BJ (cell line): ENCODE data around the gene RPS10. TPM values are rescaled to one million over a fixed set of nuclear protein-coding genes. Genes with fewer than 3 reads are reported as not detected.

ENCODE experiments used
- CTCF ChIA-PET: fragments of 350-600 bp; formaldehyde crosslinking; extraction: SDS; loops from one replicate; lab custom pipeline; 2021; ENCODE audit warnings: antibody characterized with exemption, inconsistent platforms; lab: Yijun Ruan, JAX
- POLR2A ChIA-PET: fragments of 300-600 bp; sonication (Branson Sonifier 250); formaldehyde crosslinking; extraction: SDS; loops from one replicate; lab custom pipeline; 2021; ENCODE audit warnings: antibody characterized with exemption; lab: Charles Lee
- DNase-seq: peaks from one replicate; pipeline ENCODE4 v3.0.0-alpha.2; 2011; ENCODE audit warnings: low read depth
- H3K27me3 ChIP-seq: 2 replicates; pipeline ENCODE4 v1.6.0; 2011; ENCODE audit warnings: low read length; ENCODE audit not compliant: control insufficient read depth, insufficient read depth
- H3K36me3 ChIP-seq: 2 replicates; pipeline ENCODE4 v1.5.1; 2011; ENCODE audit warnings: low read length; ENCODE audit not compliant: control insufficient read depth, insufficient read depth
- H3K4me3 ChIP-seq: 2 replicates; pipeline ENCODE4 v1.5.1; 2011; ENCODE audit warnings: low read depth, mild to moderate bottlenecking, control low read depth, low read length
- CTCF ChIP-seq: IDR thresholded peaks from 2 replicates; pipeline ENCODE4 v1.5.1; 2011; ENCODE audit warnings: low read depth, mild to moderate bottlenecking, control low read depth, inconsistent platforms, low read length, moderate library complexity; ENCODE audit not compliant: insufficient read depth
- polyA plus RNA-seq: library from polyadenylated mRNA; depleted of rRNA; stranded (reverse); fragments of >200 nt; gene quantifications from 2 replicates; pipeline ENCODE4 v1.2.3, GENCODE V29; 2011

The RPS10 gene
- polyA plus RNA-seq, 1 experiment, result 3,048 TPM

GRCh38 chr6:34438705-34439104 is 12.8 kb upstream of the RPS10 start:
- TF ChIP-seq CTCF, result no peak
- CTCF ChIA-PET, result no interaction called here
- POLR2A ChIA-PET, result no interaction called here
- Histone ChIP-seq H3K27me3 (no peaks in the 10 kb centered on the region), H3K4me3 (no peak overlapping the region), H3K36me3 (no peaks in the 10 kb centered on the region)
- no peak for DNase-seq

GRCh38 chr6:34437644-34437970 is 11.7 kb upstream of the RPS10 start:
- Histone ChIP-seq H3K4me3 (no peak overlapping the region), H3K27me3 (no peaks in the 10 kb centered on the region), H3K36me3 (no peaks in the 10 kb centered on the region)
- TF ChIP-seq CTCF, result no peak
- DNase-seq, result no peak
- CTCF ChIA-PET, result no interaction called here
- POLR2A ChIA-PET, result no interaction called here

GRCh38 chr6:34436803-34437643 is 11.2 kb upstream of the RPS10 start:
- POLR2A ChIA-PET, result no interaction called here
- no peak for DNase-seq
- no peak for TF ChIP-seq CTCF
- CTCF ChIA-PET, result interaction anchor here (0.6 to 1.3 kb wide), 3 partner anchors 23 to 172 kb away, joined by 3 read pairs; no protein-coding TSS in a partner anchor
- no peaks in the 10 kb centered on the region for H3K36me3 ChIP-seq
- no peaks in the 10 kb centered on the region for H3K27me3 ChIP-seq
- no peak overlapping the region for H3K4me3 ChIP-seq

- POLR2A ChIA-PET, result no interaction called here
- no peaks in the 10 kb centered on the region for H3K27me3 ChIP-seq
- CTCF ChIA-PET, result interaction anchor here (1.2 to 1.3 kb wide), 2 partner anchors 24 to 173 kb away, joined by 3 read pairs; no protein-coding TSS in a partner anchor
- TF ChIP-seq CTCF, result no peak
- no peak for DNase-seq
- H3K4me3 ChIP-seq, result no peak overlapping the region
- no peaks in the 10 kb centered on the region for H3K36me3 ChIP-seq
These were observed 10.0 kb upstream of the RPS10 start for GRCh38 chr6:34435916-34436315.

GRCh38 chr6:34425132-34425497 is 754 bp downstream of the RPS10 start:
- no peak for DNase-seq
- CTCF ChIA-PET, result interaction anchor here (1.4 to 1.5 kb wide), 2 partner anchors 9 to 177 kb away, joined by 3 to 4 read pairs; no protein-coding TSS in a partner anchor
- no peak for TF ChIP-seq CTCF
- peak overlapping the region; percentile 98 for H3K4me3 ChIP-seq
- H3K36me3 ChIP-seq, result peaks cover 17% of the 10 kb centered on the region
- H3K27me3 ChIP-seq, result no peaks in the 10 kb centered on the region
- POLR2A ChIA-PET, result no interaction called here
